GM12878 (cell line): ENCODE measurements around the gene DGAT2. TPM values are rescaled to one million over a fixed set of nuclear protein-coding genes. Genes with fewer than 3 reads are reported as not detected.

Experiments
- ATAC-seq: fragments of 200-7000 bp; cut with Tn5 transposase; 3 replicates; pipeline ENCODE4 v1.9.1; 2020; ENCODE audit warnings: mild to moderate bottlenecking, moderate library complexity
- BruUV-seq: library from RNA; stranded (reverse); fragments of 400-500 nt; replicated peaks from 2 replicates; lab custom pipeline; 2021; lab: Mats Ljungman, UMichigan
- CTCF ChIA-PET: fragments of 300-600 bp; sonication (Branson Sonifier 250); formaldehyde crosslinking; extraction: SDS; loops from one replicate; lab custom pipeline; 2021; ENCODE audit warnings: inconsistent platforms; lab: Yijun Ruan, JAX
- POLR2A ChIA-PET: fragments of 350-600 bp; formaldehyde crosslinking; extraction: SDS; loops from one replicate; lab custom pipeline; 2021; ENCODE audit warnings: inconsistent platforms; lab: Charles Lee
- RAD21 ChIA-PET: fragments of 300-600 bp; sonication (Branson Sonifier 250); formaldehyde crosslinking; loops from one replicate; lab custom pipeline; 2023; ENCODE audit warnings: antibody characterized with exemption; ENCODE audit not compliant: unreplicated experiment; lab: Charles Lee
- SMC1A ChIA-PET: fragments of 300-600 bp; sonication (Branson Sonifier 250); formaldehyde crosslinking; loops from one replicate; lab custom pipeline; 2023; ENCODE audit not compliant: unreplicated experiment, uncharacterized antibody; lab: Charles Lee
- DNase-seq: peaks from one replicate; pipeline ENCODE4 v3.0.0-alpha.2; 2011; ENCODE audit warnings: low read depth, low spot score
- FAIRE-seq: peaks from 3 replicates; lab custom pipeline; 2011; peaks lifted over from hg19 to GRCh38; lab: Jason Lieb, UNC
- H2AFZ ChIP-seq: 2 replicates; pipeline ENCODE4 v1.6.0; 2011; ENCODE audit warnings: low read depth, low read length, control low read depth; ENCODE audit not compliant: control insufficient read depth
- H3K27ac ChIP-seq: 2 replicates; pipeline ENCODE4 v1.5.1; 2011; ENCODE audit warnings: control low read depth; ENCODE audit not compliant: control insufficient read depth, insufficient read depth
- H3K27me3 ChIP-seq, 2 experiments: replicated peaks in 1 of 2; 2 replicates each; pipeline versions ENCODE4 v1.6.0 to v1.6.1; 2011; ENCODE audit warnings: low read length in 1 of 2; ENCODE audit not compliant: control insufficient read depth in 2 of 2, insufficient read depth in 2 of 2
- H3K36me3 ChIP-seq, 2 experiments: 2 replicates each; pipeline ENCODE4 v1.5.1; 2011; ENCODE audit warnings: low read length in 1 of 2; ENCODE audit not compliant: control insufficient read depth in 2 of 2, insufficient read depth in 2 of 2
- H3K4me1 ChIP-seq: 2 replicates; pipeline ENCODE4 v1.6.1; 2011; ENCODE audit warnings: mild to moderate bottlenecking, low read length, moderate library complexity, mixed read lengths; ENCODE audit not compliant: control insufficient read depth, insufficient read depth
- H3K4me2 ChIP-seq: 2 replicates; pipeline ENCODE4 v1.6.0; 2011; ENCODE audit warnings: control low read depth; ENCODE audit not compliant: control insufficient read depth, insufficient read depth
- H3K4me3 ChIP-seq: fragments of 200-600 bp; sonication (generic); 2 replicates; pipeline ENCODE4 v1.5.1; 2016
- H3K79me2 ChIP-seq: 2 replicates; pipeline ENCODE4 v1.6.0; 2011; ENCODE audit warnings: low read length; ENCODE audit not compliant: control insufficient read depth, insufficient read depth
- H3K9ac ChIP-seq: 2 replicates; pipeline ENCODE4 v1.8.0; 2011; ENCODE audit warnings: low read length, control low read depth, mixed read lengths; ENCODE audit not compliant: control insufficient read depth, insufficient read depth
- H3K9me3 ChIP-seq: replicated peaks from 3 replicates; pipeline ENCODE4 v1.5.1; 2011; ENCODE audit warnings: mild to moderate bottlenecking, low read length; ENCODE audit not compliant: control insufficient read depth, insufficient read depth
- H4K20me1 ChIP-seq: 2 replicates; pipeline ENCODE4 v1.6.0; 2011; ENCODE audit not compliant: control insufficient read depth, insufficient read depth
- CBFB ChIP-seq: IDR thresholded peaks from 2 replicates; pipeline ENCODE4 v1.6.1; 2016; ENCODE audit warnings: antibody characterized with exemption, low read depth
- CHD2 ChIP-seq: IDR thresholded peaks from 2 replicates; pipeline ENCODE4 v1.6.1; 2011; ENCODE audit warnings: low read depth, low read length, improper control_type of control experiment, borderline replicate concordance
- CUX1 ChIP-seq: IDR thresholded peaks from 2 replicates; pipeline ENCODE4 v1.6.1; 2012; ENCODE audit warnings: improper control_type of control experiment, low read depth, low read length; ENCODE audit not compliant: insufficient replicate concordance
- HDAC6 ChIP-seq: fragments of 200-600 bp; sonication (generic); IDR thresholded peaks from one replicate; pipeline ENCODE4 v1.8.0; 2017; ENCODE audit warnings: antibody characterized with exemption; ENCODE audit not compliant: unreplicated experiment
- JUNB ChIP-seq: IDR thresholded peaks from 2 replicates; pipeline ENCODE4 v1.6.1; 2016; ENCODE audit warnings: antibody characterized with exemption, mild to moderate bottlenecking
- NFYB ChIP-seq: IDR thresholded peaks from 2 replicates; pipeline ENCODE4 v1.6.1; 2011; ENCODE audit warnings: low read depth, mild to moderate bottlenecking, low read length, improper control_type of control experiment, moderate library complexity; ENCODE audit not compliant: insufficient read depth
- STAT3 ChIP-seq: IDR thresholded peaks from 2 replicates; pipeline ENCODE4 v1.6.1; 2011; ENCODE audit warnings: low read depth, low read length, improper control_type of control experiment
- TBL1XR1 ChIP-seq: IDR thresholded peaks from 2 replicates; pipeline ENCODE4 v1.6.1; 2012; ENCODE audit warnings: low read depth, low read length, improper control_type of control experiment
- TCF12 ChIP-seq: IDR thresholded peaks from 2 replicates; pipeline ENCODE4 v1.6.1; 2011; ENCODE audit warnings: low read depth, mild to moderate bottlenecking, low read length
- WGBS: methylation state at CpG from one replicate; pipeline ENCODE4 v1.1.6; 2016; ENCODE audit warnings: low lambda C conversion rate; ENCODE audit not compliant: insufficient replicate concordance, insufficient coverage; ENCODE audit errors: missing lambda C conversion rate; 5-methylcytosine and 5-hydroxymethylcytosine counted together
- in situ Hi-C: fragments of 300-500 bp; cut with MboI; formaldehyde crosslinking; loops from 9 replicates; pipeline ENCODE4 v1.14.3; 2018; ENCODE audit warnings: mixed read lengths
- intact Hi-C: fragments of 100-400 bp; cut with micrococcal nuclease; formaldehyde crosslinking; loops from one replicate; pipeline ENCODE4 v1.14.2; 2022; ENCODE audit not compliant: unreplicated experiment
- polyA plus RNA-seq, 11 experiments: library from polyadenylated mRNA; depleted of rRNA in 4 of 11; unstranded in 6 of 11; stranded (reverse) in 5 of 11; fragments of >200 nt; fragmentation: Nextera tagmentation in 4 of 11; fragmentation: Illumina TruSeq in 1 of 11; extraction: Ambion mirVana in 4 of 11; extraction: Trizol in 1 of 11; gene quantifications; 1 replicate in 1 of 11; 2 replicates in 10 of 11; pipeline versions ENCODE4 v1.2.1 to v1.2.3, GENCODE V29; 2011 to 2016; ENCODE audit warnings: inconsistent platforms in 2 of 11, missing spikeins in 2 of 11, low read depth in 1 of 11
- total RNA-seq, 4 experiments: library from RNA; depleted of rRNA in 3 of 4; stranded (reverse); fragments of >200 nt in 3 of 4; fragmentation: Illumina TruSeq in 1 of 4; extraction: Trizol in 1 of 4; gene quantifications; 2 replicates each; pipeline versions ENCODE4 v1.2.1 to v1.2.3, GENCODE V29; 2013 to 2021

Gene DGAT2
- total and polyA plus RNA-seq, 10 of the 15 experiments (the other 5 are each of a cell fraction or from before 2014, with no cell fraction given): 5.1 to 25.9 (median 17.6) TPM

DNA sequence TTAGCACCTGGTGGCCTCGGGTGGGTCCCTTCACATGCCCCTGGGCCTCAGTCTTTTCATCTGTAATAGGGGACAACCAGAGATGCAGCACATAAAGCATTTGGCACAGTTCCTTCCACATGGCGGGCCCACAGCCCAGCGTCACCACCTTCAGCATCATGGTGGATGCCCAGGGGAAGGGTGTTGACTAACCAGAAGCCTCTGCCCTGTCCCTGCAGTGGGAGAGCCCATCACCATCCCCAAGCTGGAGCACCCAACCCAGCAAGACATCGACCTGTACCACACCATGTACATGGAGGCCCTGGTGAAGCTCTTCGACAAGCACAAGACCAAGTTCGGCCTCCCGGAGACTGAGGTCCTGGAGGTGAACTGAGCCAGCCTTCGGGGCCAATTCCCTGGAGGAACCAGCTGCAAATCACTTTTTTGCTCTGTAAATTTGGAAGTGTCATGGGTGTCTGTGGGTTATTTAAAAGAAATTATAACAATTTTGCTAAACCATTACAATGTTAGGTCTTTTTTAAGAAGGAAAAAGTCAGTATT is 31.6 kb downstream of the DGAT2 start:
- H3K79me2 ChIP-seq: no peaks in the 10 kb centered on the region
- CTCF ChIA-PET: interaction anchor here (2.2 to 6.5 kb wide), 3 partner anchors 11 to 78 kb away, joined by 7 to 234 read pairs (median 23); no protein-coding TSS in a partner anchor
- H2AFZ ChIP-seq: no peak overlapping the region
- H3K27me3 ChIP-seq: no peaks in the 10 kb centered on the region
- intact Hi-C loops: no loop called here
- no peaks in the 10 kb centered on the region for H4K20me1 ChIP-seq
- H3K36me3 ChIP-seq: peaks cover 0 to 10% of the 10 kb centered on the region in 2 experiments; a peak in 2 of 4 replicates
- TF ChIP-seq TCF12: no peak
- no peak for TF ChIP-seq CUX1
- TF ChIP-seq HDAC6: no peak
- no peak for TF ChIP-seq STAT3
- TF ChIP-seq CHD2: no peak
- no peak for TF ChIP-seq JUNB
- no peak for TF ChIP-seq CBFB
- TF ChIP-seq NFYB: no peak
- TF ChIP-seq TBL1XR1: no peak
- H3K27ac ChIP-seq: no peak overlapping the region
- no TSS peak for BruUV-seq
- DNase-seq (no peak), ATAC-seq (no peak), FAIRE-seq (no peak)
- RAD21 ChIA-PET: interaction anchor here (1.2 to 6.1 kb wide), 2 partner anchors 68 to 526 kb away, joined by 3 to 172 read pairs; no protein-coding TSS in a partner anchor
- POLR2A ChIA-PET: no interaction called here
- SMC1A ChIA-PET: interaction anchor here (0.7 to 6.2 kb wide), 4 partner anchors 16 to 97 kb away, joined by 3 to 238 read pairs (median 3); no protein-coding TSS in a partner anchor
- no peak overlapping the region for H3K4me2 ChIP-seq
- in situ Hi-C loops: no loop called here
- WGBS: 97% methylated on average over 8 of the region's 8 CpGs
- H3K4me1 ChIP-seq: no peaks in the 10 kb centered on the region
- no peak overlapping the region for H3K9ac ChIP-seq
- H3K4me3 ChIP-seq: no peak overlapping the region
- H3K9me3 ChIP-seq: no peaks in the 10 kb centered on the region
